Activated CD4-positive, alpha-beta T cell treated with anti-CD3 and anti-CD28 coated beads for 4 hours (primary cell): ENCODE measurements around the gene PSTPIP1.
A peak's percentile ranks its signal among the peaks of the same experiment; 100 is the strongest.
"Not testable (repeated sequence)": the region's sequence is repeated elsewhere in the genome, so short reads cannot be mapped to it uniquely, and the experiment has no call there.

Source experiments
- DNase-seq, 2 donors: peaks; one replicate each; pipeline ENCODE4 v3.0.0-alpha.2; 2020

The PSTPIP1 gene

GRCh38 chr15:76994971-76995945 is at the start of gene PSTPIP1:
Gene PSTPIP1, plus strand, starts transcription at chr15:76995126. Its CDS starts 448 bp downstream, at chr15:76995574.
- DNase-seq: peak; percentile 53 to 66

GRCh38 chr15:76945494-76946093 is 49.3 kb upstream of the PSTPIP1 start:
- DNase-seq: no peak

- DNase-seq: no peak
Measured at GRCh38 chr15:76947454-76947853, 47.5 kb upstream of the PSTPIP1 start.

GRCh38 chr15:76951220-76951619 is 43.7 kb upstream of the PSTPIP1 start:
- DNase-seq: no peak

GRCh38 chr15:76953913-76954312 is 41.0 kb upstream of the PSTPIP1 start:
- DNase-seq: no peak

- no peak for DNase-seq
Measured at GRCh38 chr15:76954744-76955143, 40.2 kb upstream of the PSTPIP1 start.

- no peak for DNase-seq
Measured at GRCh38 chr15:76961268-76962011, 33.5 kb upstream of the PSTPIP1 start.

GRCh38 chr15:76962337-76963013 is 32.5 kb upstream of the PSTPIP1 start:
- DNase-seq: no peak

- DNase-seq: no peak
Measured at GRCh38 chr15:76963596-76963995, 31.3 kb upstream of the PSTPIP1 start.

- DNase-seq: no peak
Measured at GRCh38 chr15:76964157-76964556, 30.8 kb upstream of the PSTPIP1 start.

GRCh38 chr15:76966051-76966450 is 28.9 kb upstream of the PSTPIP1 start:
- DNase-seq: not testable (repeated sequence)

- no peak for DNase-seq
Measured at GRCh38 chr15:76967067-76967466, 27.9 kb upstream of the PSTPIP1 start.

- DNase-seq: no peak
Measured at GRCh38 chr15:76968306-76968705, 26.6 kb upstream of the PSTPIP1 start.

GRCh38 chr15:76972389-76973361 is 22.3 kb upstream of the PSTPIP1 start:
- DNase-seq: no peak

GRCh38 chr15:76973362-76973743 is 21.6 kb upstream of the PSTPIP1 start:
- DNase-seq: peak; percentile 64 to 66

GRCh38 chr15:76973906-76974305 is 21.0 kb upstream of the PSTPIP1 start:
- no peak for DNase-seq

GRCh38 chr15:76974456-76975036 is 20.4 kb upstream of the PSTPIP1 start:
- DNase-seq: no peak

- DNase-seq: no peak
Measured at GRCh38 chr15:76976141-76976540, 18.8 kb upstream of the PSTPIP1 start.

- no peak for DNase-seq
Measured at GRCh38 chr15:76976572-76977270, 18.2 kb upstream of the PSTPIP1 start.

GRCh38 chr15:76978522-76979330 is 16.2 kb upstream of the PSTPIP1 start:
- no peak for DNase-seq
